ENCODE results near the gene CUL5. TPM values are rescaled to one million over a fixed set of nuclear protein-coding genes. Genes with fewer than 3 reads are reported as not detected.

The CUL5 gene
- 10 to 100 TPM; 32.2 to 34.6 TPM for total RNA-seq

- ATAC-seq (peak; percentile 88), DNase-seq (peak; percentile 90)
- no peaks in the 10 kb centered on the region for H3K9me3 Mint-ChIP-seq
- H3K27me3 Mint-ChIP-seq: no peaks in the 10 kb centered on the region
- peaks cover 13% of the 10 kb centered on the region for H3K36me3 Mint-ChIP-seq (ENCODE audit: low read depth)
- ChIA-PET POLR2A (interaction anchor here (0.7 to 0.9 kb wide), 3 partner anchors 60 to 489 kb away, joined by 3 read pairs; partner anchors contain the start of gene POGLUT3), CTCF (interaction anchor here (0.6 to 2.1 kb wide), 37 partner anchors 10 to 707 kb away, joined by 3 to 26 read pairs (median 4); no protein-coding TSS in a partner anchor)
- H3K4me1 Mint-ChIP-seq (ENCODE audit: low read depth): peaks cover 16% of the 10 kb centered on the region
- intact Hi-C loops (cut with micrococcal nuclease): loop anchor here (5.0 kb wide), 1 partner anchor 653 kb away; no protein-coding TSS in a partner anchor
- peak within 1 kb of the TSS; percentile 98 for H3K4me3 Mint-ChIP-seq
- peak; percentile 87 for TF ChIP-seq CTCF (IDR thresholded peaks at IDR 0.05)
- H3K27ac Mint-ChIP-seq: peak within 1 kb of the TSS; percentile 94
Measured at GRCh38 chr11:108008656-108009496, at the start of gene CUL5. CUL5 (plus strand) TSS chr11:108008898; CDS start chr11:108009349, 451 bp downstream.

DNA sequence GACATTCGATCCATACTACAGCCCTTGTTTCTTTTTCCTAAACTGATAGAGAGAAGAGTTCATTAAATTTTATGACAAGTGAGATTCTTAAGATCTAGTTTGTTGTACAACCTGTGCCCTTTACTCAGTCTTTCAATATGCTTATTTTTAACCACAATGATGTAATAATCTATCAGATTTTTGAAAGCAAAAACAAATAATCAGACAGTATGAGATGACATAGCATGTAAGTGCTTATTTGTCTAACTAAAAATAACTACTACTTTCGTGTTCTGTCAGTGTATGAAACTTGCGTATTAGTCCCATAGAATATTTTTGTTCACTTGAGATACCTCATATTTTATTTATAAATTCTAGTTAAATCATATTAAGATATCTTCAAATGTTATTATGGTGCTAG is 47.2 kb upstream of the CUL5 start:
- no peak overlapping the region for H3K27ac Mint-ChIP-seq
- ChIA-PET CTCF (no interaction called here), POLR2A (no interaction called here)
- H3K9me3 Mint-ChIP-seq: no peaks in the 10 kb centered on the region
- TF ChIP-seq CTCF (IDR thresholded peaks at IDR 0.05): no peak
- no peak overlapping the region for H3K4me3 Mint-ChIP-seq
- peaks cover 14% of the 10 kb centered on the region for H3K27me3 Mint-ChIP-seq
- H3K4me1 Mint-ChIP-seq (ENCODE audit: low read depth): no peaks in the 10 kb centered on the region
- ATAC-seq (no peak), DNase-seq (no peak)
- no peaks in the 10 kb centered on the region for H3K36me3 Mint-ChIP-seq (ENCODE audit: low read depth)
- intact Hi-C loops (cut with micrococcal nuclease): no loop called here

GRCh38 chr11:107962181-107962580 is 46.5 kb upstream of the CUL5 start:
- Mint-ChIP-seq H3K36me3 (ENCODE audit: low read depth) (no peaks in the 10 kb centered on the region), H3K9me3 (no peaks in the 10 kb centered on the region), H3K4me1 (ENCODE audit: low read depth) (no peaks in the 10 kb centered on the region), H3K4me3 (no peak overlapping the region), H3K27me3 (peaks cover 8% of the 10 kb centered on the region), H3K27ac (no peak overlapping the region)
- no peak for TF ChIP-seq CTCF (IDR thresholded peaks at IDR 0.05)
- no peak for ATAC-seq
- POLR2A ChIA-PET: no interaction called here
- no peak for DNase-seq
- CTCF ChIA-PET: no interaction called here
- intact Hi-C loops (cut with micrococcal nuclease): no loop called here

DNA sequence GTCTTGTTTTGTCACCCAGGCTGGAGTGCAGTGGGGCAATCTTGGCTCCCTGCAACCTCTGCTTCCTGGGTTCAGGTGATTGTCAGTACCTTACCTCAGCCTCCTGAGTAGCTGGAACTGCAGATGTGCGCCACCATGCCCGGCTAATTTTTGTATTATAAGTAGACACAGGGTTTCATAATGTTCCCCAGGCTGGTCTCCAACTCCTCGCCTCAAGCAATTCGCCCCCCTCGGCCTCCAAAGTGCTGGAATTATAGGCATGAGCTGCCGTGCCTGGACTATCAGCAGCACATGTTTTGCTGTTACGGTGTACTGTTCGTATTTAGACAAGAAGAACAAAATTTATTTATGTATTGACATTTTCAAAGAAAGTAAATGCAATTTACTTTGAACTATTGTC is 45.6 kb upstream of the CUL5 start:
- no peaks in the 10 kb centered on the region for H3K4me1 Mint-ChIP-seq (ENCODE audit: low read depth)
- no peak for ATAC-seq
- ChIA-PET POLR2A (no interaction called here), CTCF (no interaction called here)
- peaks cover 6% of the 10 kb centered on the region for H3K27me3 Mint-ChIP-seq
- H3K4me3 Mint-ChIP-seq: no peak overlapping the region
- H3K27ac Mint-ChIP-seq: no peak overlapping the region
- intact Hi-C loops (cut with micrococcal nuclease): no loop called here
- no peaks in the 10 kb centered on the region for H3K36me3 Mint-ChIP-seq (ENCODE audit: low read depth)
- DNase-seq: no peak
- no peak for TF ChIP-seq CTCF (IDR thresholded peaks at IDR 0.05)
- no peaks in the 10 kb centered on the region for H3K9me3 Mint-ChIP-seq

DNA sequence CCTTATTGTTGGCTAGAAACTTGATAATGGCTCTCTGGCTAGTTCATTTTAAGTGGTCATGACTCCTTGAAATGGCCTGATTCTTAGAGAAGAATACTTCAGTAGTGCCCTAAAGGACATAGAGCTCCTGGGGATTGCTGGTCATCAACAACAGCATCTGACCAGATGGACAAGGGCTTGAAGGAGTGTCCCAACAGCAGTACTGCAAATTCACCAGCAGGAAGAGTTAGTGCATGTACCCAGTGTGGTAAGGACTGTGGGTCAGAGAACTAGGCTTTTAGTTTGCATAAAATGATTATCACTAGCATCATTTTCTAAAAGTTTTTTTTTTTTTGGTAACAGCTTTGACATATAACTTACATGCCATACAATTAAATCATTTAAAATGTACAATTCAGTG is 39.5 kb upstream of the CUL5 start:
- no peaks in the 10 kb centered on the region for H3K9me3 Mint-ChIP-seq
- intact Hi-C loops (cut with micrococcal nuclease): no loop called here
- H3K4me1 Mint-ChIP-seq (ENCODE audit: low read depth): no peaks in the 10 kb centered on the region
- H3K4me3 Mint-ChIP-seq: no peak overlapping the region
- no peaks in the 10 kb centered on the region for H3K36me3 Mint-ChIP-seq (ENCODE audit: low read depth)
- no peak overlapping the region for H3K27ac Mint-ChIP-seq
- TF ChIP-seq CTCF (IDR thresholded peaks at IDR 0.05): no peak
- DNase-seq (no peak), ATAC-seq (no peak)
- ChIA-PET CTCF (interaction anchor here (1.8 kb wide), 1 partner anchor 53 kb away, joined by 5 read pairs; no protein-coding TSS in a partner anchor), POLR2A (no interaction called here)
- peaks cover 2% of the 10 kb centered on the region for H3K27me3 Mint-ChIP-seq

All from activated CD8-positive, alpha-beta T cell treated with anti-CD3 and anti-CD28 coated beads for 36 hours (primary cell).